Fibroblast of villous mesenchyme (primary cell): ENCODE measurements around the gene ANKDD1A. TPM values are rescaled to one million over a fixed set of nuclear protein-coding genes. Genes with fewer than 3 reads are reported as not detected.
A peak's percentile ranks its signal among the peaks of the same experiment; 100 is the strongest.

ENCODE experiments used
- DNase-seq: peaks from one replicate; pipeline ENCODE4 v3.0.0-alpha.2; 2010; ENCODE audit warnings: low read depth
- H3K4me3 ChIP-seq: 2 replicates; pipeline ENCODE4 v1.5.1; 2011; ENCODE audit warnings: low read depth, mild to moderate bottlenecking, low read length
- CTCF ChIP-seq: IDR thresholded peaks from 2 replicates; pipeline ENCODE4 v1.5.1; 2012; ENCODE audit warnings: low read depth, mild to moderate bottlenecking, low read length; ENCODE audit not compliant: insufficient read depth
- total RNA-seq: library from RNA; depleted of rRNA; stranded (reverse); fragments of >200 nt; gene quantifications from 2 replicates; pipeline ENCODE4 v1.2.3, GENCODE V29; 2012

The ANKDD1A gene
- total RNA-seq, 1 donor: 3.9 TPM

- no peak for TF ChIP-seq CTCF
- H3K4me3 ChIP-seq: no peak overlapping the region
- no peak for DNase-seq
These were observed 42.2 kb upstream of the ANKDD1A start for GRCh38 chr15:64869501-64869900.

DNA sequence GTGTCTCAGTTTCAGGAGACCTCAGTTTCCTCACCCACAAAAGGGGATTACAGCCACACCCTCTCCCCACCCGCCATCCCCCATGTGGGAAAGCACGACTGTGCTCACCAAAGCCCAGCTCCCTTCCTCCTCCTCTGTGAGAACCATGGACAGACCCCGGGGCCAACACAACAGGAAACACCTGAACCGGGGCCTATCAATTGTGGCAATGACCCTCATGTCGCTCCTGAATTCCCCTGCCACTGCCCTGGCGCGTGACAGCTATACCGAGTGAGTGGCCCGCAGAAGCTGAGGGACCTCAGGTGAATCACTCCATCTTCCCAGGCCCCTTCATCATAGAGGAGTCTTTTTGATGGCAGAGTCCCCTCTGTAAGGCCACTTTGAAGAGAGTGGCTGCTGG, 41.3 kb upstream of the ANKDD1A start:
- no peak overlapping the region for H3K4me3 ChIP-seq
- no peak for TF ChIP-seq CTCF
- no peak for DNase-seq

DNA sequence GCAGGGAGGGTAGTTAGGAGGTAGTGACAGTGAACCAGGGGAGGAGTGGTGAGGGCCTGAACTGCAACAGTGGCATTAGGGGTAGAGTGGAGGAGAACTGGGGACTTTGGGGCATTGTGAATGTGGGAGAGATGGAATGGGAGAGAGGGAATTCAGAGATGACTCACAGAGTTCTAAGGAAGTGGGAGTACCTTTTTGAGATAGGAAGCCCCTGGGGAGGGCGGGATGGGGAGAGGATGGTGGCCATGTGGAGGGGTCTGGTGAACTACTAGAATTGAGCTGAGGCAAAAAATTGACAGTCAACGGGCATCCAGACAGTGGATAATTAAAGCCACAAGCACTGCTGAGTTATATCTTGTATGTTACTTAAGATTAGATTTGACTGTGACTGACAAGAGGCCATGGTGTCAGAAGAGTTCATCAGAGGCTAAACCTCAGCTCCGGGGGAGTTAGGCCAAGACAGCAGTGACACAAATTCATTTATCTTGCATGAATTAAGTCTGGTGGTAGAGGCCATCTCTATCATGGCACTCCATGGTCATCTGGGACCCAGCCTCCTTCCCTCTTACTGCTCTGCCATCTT, 36.0 kb upstream of the ANKDD1A start:
- TF ChIP-seq CTCF: no peak
- H3K4me3 ChIP-seq: no peak overlapping the region
- DNase-seq: no peak

DNA sequence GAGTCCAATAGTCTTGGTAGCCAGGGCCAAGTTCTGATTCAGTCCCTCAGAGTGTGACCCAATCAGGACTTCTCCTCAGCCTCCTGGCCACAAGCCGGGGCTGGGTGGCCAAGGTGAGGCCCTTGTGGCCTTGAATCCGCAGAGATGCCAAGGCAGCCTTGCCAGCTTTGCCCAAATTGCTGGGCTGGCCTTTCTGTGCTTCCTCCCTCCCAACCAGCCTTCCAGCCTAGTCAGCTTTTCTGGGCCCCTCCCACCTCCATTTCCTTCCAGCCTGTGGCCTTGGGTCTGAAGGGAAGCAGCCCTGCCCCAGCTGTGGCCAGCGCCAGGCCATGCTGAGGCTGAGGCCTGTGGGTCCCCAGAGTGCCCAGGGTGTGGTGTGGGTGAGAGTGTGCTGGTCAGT, 34.3 kb upstream of the ANKDD1A start:
- DNase-seq: no peak
- no peak for TF ChIP-seq CTCF
- H3K4me3 ChIP-seq: no peak overlapping the region

GRCh38 chr15:64878705-64879104, 33.0 kb upstream of the ANKDD1A start:
- no peak for DNase-seq
- TF ChIP-seq CTCF: no peak
- H3K4me3 ChIP-seq: no peak overlapping the region

- TF ChIP-seq CTCF: no peak
- peak; percentile 33 for DNase-seq
- no peak overlapping the region for H3K4me3 ChIP-seq
These were observed 28.6 kb upstream of the ANKDD1A start for GRCh38 chr15:64883100-64883581.

DNA sequence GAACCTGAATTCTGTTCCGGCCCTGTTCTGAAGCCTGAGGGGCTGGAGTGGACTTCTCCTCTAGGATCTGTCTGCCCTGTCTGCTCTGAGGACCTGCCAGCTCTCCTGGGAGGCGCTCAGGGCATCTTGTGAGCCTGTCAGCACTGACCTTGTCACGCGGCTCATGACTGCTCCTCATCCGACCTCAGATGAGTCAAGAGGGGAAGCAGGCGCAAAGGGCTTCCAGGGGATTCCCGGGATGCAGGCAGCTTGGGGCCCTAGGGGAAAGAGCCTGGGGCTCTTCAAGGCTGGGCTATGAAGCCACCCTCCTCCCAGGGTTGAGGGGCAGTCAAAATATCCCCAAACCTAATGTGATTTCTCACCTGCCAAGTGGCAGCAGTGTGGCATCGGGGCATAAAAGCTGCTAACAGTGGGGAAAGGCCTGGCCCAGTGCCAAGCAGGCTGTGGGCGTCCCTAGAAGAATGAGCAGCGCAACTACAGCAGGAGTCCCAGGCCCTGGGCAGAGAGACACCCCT, 27.6 kb upstream of the ANKDD1A start:
- no peak for TF ChIP-seq CTCF
- DNase-seq: peak; percentile 92
- no peak overlapping the region for H3K4me3 ChIP-seq
